HepG2 (cell line): Measurements from ENCODE around the gene DLX6.

Experiments used
- FOXA3 ChIP-seq: IDR thresholded peaks from 2 replicates; pipeline ENCODE4 v1.6.1; 2016; ENCODE audit warnings: missing genetic modification reagents, missing compliant biosample characterization
- HDAC6 ChIP-seq: fragments of 200-600 bp; sonication (generic); IDR thresholded peaks from 2 replicates; pipeline ENCODE4 v1.7.0; 2017; ENCODE audit warnings: mild to moderate bottlenecking, antibody characterized with exemption, low read length, low read depth
- POLR2AphosphoS5 ChIP-seq: IDR thresholded peaks from 2 replicates; pipeline ENCODE4 v1.6.1; 2012; ENCODE audit warnings: low read depth, low read length
- SOX13 ChIP-seq, 3 experiments: fragments of 450-650 bp in 1 of 3; sonication (generic) in 1 of 3; formaldehyde crosslinking in 1 of 3; IDR thresholded peaks in 2 of 3; conservative IDR thresholded peaks in 1 of 3; 2 replicates each; pipeline versions ENCODE4 v1.5.0 to v1.6.1; 2016 to 2020; ENCODE audit warnings: antibody characterized with exemption in 1 of 3, mild to moderate bottlenecking in 1 of 3, missing compliant biosample characterization in 1 of 3, missing genetic modification reagents in 1 of 3, moderate library complexity in 1 of 3
- STAT5B ChIP-seq: sonication (generic); formaldehyde crosslinking; IDR thresholded peaks from 2 replicates; pipeline ENCODE4 v1.4.0; 2020; ENCODE audit warnings: missing genetic modification reagents
- TBL1XR1 ChIP-seq: fragments of 150-350 bp; IDR thresholded peaks from 2 replicates; pipeline ENCODE4 v1.6.1; 2014; ENCODE audit warnings: borderline replicate concordance, low read length; ENCODE audit not compliant: partially characterized antibody
- ZBTB8A ChIP-seq: sonication (generic); formaldehyde crosslinking; IDR thresholded peaks from 2 replicates; pipeline ENCODE4 v1.4.0; 2020; ENCODE audit warnings: mild to moderate bottlenecking, low read depth, missing genetic modification reagents, borderline replicate concordance
- TF ChIP-seq, protein P1 (sequence below): sonication (generic); formaldehyde crosslinking; IDR thresholded peaks from 2 replicates; pipeline ENCODE4 v1.4.0; 2020; ENCODE audit warnings: missing genetic modification reagents
- TF ChIP-seq, protein P2 (sequence below): sonication (generic); formaldehyde crosslinking; IDR thresholded peaks from 2 replicates; pipeline ENCODE4 v1.4.0; 2020; ENCODE audit warnings: missing genetic modification reagents

DNA sequence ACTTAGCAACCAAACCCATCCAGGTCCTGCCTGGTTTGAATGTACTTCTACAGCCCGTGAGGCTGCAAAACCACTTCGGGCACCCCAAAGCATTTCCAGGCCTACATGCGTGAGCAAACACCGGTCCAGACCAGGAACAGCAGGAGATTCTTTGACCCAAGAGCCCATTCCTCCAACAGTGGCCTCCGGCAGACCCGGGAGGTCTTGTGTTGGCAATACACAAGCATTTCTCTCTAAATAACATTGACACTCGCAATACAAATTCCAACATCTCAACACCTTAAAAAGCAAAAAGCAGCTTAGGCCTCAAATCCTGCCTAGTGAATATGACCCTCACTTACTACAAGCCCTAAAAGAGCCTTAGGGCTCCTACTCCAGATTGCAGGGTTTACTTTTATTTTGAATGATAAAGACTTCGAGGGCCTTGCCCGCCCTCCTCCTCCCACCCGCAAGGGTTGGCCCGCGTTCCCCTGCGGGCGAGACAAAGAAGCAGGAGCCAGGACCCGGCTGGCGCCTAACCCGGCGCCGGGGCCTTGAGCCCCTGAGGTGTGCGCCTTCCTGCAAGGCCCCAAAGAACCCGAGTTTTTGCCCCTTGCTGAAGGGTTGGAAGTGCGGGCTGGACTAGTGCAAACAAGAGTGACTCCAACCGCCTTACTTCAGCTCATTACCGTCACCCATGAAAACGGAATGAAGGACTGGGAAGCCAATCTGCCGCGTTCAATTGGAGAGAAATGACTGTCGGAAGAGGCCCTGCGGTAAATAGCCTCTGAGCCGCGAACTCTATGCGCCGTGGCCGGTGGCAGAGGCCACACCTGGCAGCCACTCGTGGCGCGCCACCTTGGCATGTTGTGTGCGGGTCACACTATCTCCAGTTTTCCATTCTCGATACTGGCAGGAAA lies 3.4 kb upstream of the DLX6 start:
- TF ChIP-seq ZBTB8A (CRISPR knock-in tag), result no peak
- TF ChIP-seq, protein P1, sequence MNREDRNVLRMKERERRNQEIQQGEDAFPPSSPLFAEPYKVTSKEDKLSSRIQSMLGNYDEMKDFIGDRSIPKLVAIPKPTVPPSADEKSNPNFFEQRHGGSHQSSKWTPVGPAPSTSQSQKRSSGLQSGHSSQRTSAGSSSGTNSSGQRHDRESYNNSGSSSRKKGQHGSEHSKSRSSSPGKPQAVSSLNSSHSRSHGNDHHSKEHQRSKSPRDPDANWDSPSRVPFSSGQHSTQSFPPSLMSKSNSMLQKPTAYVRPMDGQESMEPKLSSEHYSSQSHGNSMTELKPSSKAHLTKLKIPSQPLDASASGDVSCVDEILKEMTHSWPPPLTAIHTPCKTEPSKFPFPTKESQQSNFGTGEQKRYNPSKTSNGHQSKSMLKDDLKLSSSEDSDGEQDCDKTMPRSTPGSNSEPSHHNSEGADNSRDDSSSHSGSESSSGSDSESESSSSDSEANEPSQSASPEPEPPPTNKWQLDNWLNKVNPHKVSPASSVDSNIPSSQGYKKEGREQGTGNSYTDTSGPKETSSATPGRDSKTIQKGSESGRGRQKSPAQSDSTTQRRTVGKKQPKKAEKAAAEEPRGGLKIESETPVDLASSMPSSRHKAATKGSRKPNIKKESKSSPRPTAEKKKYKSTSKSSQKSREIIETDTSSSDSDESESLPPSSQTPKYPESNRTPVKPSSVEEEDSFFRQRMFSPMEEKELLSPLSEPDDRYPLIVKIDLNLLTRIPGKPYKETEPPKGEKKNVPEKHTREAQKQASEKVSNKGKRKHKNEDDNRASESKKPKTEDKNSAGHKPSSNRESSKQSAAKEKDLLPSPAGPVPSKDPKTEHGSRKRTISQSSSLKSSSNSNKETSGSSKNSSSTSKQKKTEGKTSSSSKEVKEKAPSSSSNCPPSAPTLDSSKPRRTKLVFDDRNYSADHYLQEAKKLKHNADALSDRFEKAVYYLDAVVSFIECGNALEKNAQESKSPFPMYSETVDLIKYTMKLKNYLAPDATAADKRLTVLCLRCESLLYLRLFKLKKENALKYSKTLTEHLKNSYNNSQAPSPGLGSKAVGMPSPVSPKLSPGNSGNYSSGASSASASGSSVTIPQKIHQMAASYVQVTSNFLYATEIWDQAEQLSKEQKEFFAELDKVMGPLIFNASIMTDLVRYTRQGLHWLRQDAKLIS (CRISPR knock-in tag), result no peak
- no peak for TF ChIP-seq TBL1XR1
- TF ChIP-seq HDAC6, result no peak
- no peak for TF ChIP-seq POLR2AphosphoS5
- TF ChIP-seq, protein P2, sequence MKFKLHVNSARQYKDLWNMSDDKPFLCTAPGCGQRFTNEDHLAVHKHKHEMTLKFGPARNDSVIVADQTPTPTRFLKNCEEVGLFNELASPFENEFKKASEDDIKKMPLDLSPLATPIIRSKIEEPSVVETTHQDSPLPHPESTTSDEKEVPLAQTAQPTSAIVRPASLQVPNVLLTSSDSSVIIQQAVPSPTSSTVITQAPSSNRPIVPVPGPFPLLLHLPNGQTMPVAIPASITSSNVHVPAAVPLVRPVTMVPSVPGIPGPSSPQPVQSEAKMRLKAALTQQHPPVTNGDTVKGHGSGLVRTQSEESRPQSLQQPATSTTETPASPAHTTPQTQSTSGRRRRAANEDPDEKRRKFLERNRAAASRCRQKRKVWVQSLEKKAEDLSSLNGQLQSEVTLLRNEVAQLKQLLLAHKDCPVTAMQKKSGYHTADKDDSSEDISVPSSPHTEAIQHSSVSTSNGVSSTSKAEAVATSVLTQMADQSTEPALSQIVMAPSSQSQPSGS (CRISPR knock-in tag), result no peak
- TF ChIP-seq STAT5B (CRISPR knock-in tag), result no peak
- TF ChIP-seq SOX13 (IDR thresholded peaks at IDR 0.05), result no peak
- TF ChIP-seq SOX13 (CRISPR knock-in tag; conservative IDR thresholded peaks at IDR 0.05 in 1 of 2, IDR thresholded peaks at IDR 0.05 in 1 of 2), result no peak
- TF ChIP-seq FOXA3, result no peak
